ENCODE results near the gene ANO2. TPM values are rescaled to one million over a fixed set of nuclear protein-coding genes. Genes with fewer than 3 reads are reported as not detected.

The ANO2 gene
- total and polyA plus RNA-seq, 4 donors = 0.03 to 0.25 (median 0.15) TPM

DNA sequence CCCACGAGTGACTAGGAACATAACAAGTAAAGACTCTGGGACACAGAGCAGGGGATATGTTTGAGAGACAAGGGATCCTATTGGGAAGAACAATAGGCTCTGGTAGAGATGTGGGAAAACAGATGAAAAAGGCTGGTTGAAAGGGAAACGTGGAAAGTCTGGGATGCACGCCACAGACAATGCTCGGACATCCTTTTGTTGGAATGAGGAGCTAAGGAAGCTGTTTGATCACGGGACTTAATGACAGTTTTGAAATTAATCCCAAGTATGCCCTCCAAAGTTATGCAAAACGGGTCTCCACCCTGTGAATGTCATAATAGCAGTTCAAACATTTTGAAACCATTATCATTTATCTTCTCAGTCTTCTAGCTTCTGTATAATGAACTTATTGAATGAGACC lies 31.7 kb upstream of the ANO2 start:
- Histone ChIP-seq H3K36me3 (ENCODE audit: control insufficient read depth in 4 of 4, insufficient read depth in 3 of 4, low read depth in 1 of 4, low read length in 3 of 4) (no peaks in the 10 kb centered on the region), H3K27ac (ENCODE audit: low read depth in 1 of 2, low read length in 2 of 2) (no peak overlapping the region), H3K27me3 (ENCODE audit: control insufficient read depth in 4 of 4, insufficient read depth in 4 of 4, low read length in 3 of 4) (no peaks in the 10 kb centered on the region), H3K9ac (ENCODE audit: low read depth in 1 of 2, low read length in 2 of 2) (no peak overlapping the region), H3K4me3 (ENCODE audit: low read depth in 1 of 3, low read length in 3 of 3) (no peak overlapping the region), H3K4me1 (ENCODE audit: control insufficient read depth in 4 of 4, insufficient read depth in 4 of 4, low read length in 3 of 4) (no peaks in the 10 kb centered on the region), H3K9me3 (ENCODE audit: control insufficient read depth in 4 of 4, low read length in 3 of 4) (no peaks in the 10 kb centered on the region)
- TF ChIP-seq GABPA (IDR thresholded peaks at IDR 0.05 in 1 of 2, conservative IDR thresholded peaks at IDR 0.05 in 1 of 2) (no peak), TAF1 (conservative IDR thresholded peaks at IDR 0.05) (no peak), RXRA (IDR thresholded peaks at IDR 0.05) (no peak), SP1 (IDR thresholded peaks at IDR 0.05) (no peak), FOXA2 (IDR thresholded peaks at IDR 0.05) (no peak), HNF4A (conservative IDR thresholded peaks at IDR 0.05) (no peak), JUND (IDR thresholded peaks at IDR 0.05) (no peak), NR2F2 (IDR thresholded peaks at IDR 0.05) (no peak), HNF4G (IDR thresholded peaks at IDR 0.05) (no peak), YY1 (IDR thresholded peaks at IDR 0.05) (no peak), FOXA1 (IDR thresholded peaks at IDR 0.05) (no peak), RAD21 (IDR thresholded peaks at IDR 0.05) (no peak), EGR1 (IDR thresholded peaks at IDR 0.05; ENCODE audit: low read depth in 2 of 2) (no peak)
- TF ChIP-seq, protein P1, sequence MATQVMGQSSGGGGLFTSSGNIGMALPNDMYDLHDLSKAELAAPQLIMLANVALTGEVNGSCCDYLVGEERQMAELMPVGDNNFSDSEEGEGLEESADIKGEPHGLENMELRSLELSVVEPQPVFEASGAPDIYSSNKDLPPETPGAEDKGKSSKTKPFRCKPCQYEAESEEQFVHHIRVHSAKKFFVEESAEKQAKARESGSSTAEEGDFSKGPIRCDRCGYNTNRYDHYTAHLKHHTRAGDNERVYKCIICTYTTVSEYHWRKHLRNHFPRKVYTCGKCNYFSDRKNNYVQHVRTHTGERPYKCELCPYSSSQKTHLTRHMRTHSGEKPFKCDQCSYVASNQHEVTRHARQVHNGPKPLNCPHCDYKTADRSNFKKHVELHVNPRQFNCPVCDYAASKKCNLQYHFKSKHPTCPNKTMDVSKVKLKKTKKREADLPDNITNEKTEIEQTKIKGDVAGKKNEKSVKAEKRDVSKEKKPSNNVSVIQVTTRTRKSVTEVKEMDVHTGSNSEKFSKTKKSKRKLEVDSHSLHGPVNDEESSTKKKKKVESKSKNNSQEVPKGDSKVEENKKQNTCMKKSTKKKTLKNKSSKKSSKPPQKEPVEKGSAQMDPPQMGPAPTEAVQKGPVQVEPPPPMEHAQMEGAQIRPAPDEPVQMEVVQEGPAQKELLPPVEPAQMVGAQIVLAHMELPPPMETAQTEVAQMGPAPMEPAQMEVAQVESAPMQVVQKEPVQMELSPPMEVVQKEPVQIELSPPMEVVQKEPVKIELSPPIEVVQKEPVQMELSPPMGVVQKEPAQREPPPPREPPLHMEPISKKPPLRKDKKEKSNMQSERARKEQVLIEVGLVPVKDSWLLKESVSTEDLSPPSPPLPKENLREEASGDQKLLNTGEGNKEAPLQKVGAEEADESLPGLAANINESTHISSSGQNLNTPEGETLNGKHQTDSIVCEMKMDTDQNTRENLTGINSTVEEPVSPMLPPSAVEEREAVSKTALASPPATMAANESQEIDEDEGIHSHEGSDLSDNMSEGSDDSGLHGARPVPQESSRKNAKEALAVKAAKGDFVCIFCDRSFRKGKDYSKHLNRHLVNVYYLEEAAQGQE (IDR thresholded peaks at IDR 0.05) = no peak
- TF ChIP-seq, protein P2, sequence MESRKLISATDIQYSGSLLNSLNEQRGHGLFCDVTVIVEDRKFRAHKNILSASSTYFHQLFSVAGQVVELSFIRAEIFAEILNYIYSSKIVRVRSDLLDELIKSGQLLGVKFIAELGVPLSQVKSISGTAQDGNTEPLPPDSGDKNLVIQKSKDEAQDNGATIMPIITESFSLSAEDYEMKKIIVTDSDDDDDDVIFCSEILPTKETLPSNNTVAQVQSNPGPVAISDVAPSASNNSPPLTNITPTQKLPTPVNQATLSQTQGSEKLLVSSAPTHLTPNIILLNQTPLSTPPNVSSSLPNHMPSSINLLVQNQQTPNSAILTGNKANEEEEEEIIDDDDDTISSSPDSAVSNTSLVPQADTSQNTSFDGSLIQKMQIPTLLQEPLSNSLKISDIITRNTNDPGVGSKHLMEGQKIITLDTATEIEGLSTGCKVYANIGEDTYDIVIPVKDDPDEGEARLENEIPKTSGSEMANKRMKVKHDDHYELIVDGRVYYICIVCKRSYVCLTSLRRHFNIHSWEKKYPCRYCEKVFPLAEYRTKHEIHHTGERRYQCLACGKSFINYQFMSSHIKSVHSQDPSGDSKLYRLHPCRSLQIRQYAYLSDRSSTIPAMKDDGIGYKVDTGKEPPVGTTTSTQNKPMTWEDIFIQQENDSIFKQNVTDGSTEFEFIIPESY (IDR thresholded peaks at IDR 0.05) = no peak
- TF ChIP-seq, protein P3, sequence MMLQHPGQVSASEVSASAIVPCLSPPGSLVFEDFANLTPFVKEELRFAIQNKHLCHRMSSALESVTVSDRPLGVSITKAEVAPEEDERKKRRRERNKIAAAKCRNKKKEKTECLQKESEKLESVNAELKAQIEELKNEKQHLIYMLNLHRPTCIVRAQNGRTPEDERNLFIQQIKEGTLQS (IDR thresholded peaks at IDR 0.05) = no peak
- TF ChIP-seq, protein P4, sequence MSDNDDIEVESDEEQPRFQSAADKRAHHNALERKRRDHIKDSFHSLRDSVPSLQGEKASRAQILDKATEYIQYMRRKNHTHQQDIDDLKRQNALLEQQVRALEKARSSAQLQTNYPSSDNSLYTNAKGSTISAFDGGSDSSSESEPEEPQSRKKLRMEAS (IDR thresholded peaks at IDR 0.05) = no peak
- TF ChIP-seq, protein P5, sequence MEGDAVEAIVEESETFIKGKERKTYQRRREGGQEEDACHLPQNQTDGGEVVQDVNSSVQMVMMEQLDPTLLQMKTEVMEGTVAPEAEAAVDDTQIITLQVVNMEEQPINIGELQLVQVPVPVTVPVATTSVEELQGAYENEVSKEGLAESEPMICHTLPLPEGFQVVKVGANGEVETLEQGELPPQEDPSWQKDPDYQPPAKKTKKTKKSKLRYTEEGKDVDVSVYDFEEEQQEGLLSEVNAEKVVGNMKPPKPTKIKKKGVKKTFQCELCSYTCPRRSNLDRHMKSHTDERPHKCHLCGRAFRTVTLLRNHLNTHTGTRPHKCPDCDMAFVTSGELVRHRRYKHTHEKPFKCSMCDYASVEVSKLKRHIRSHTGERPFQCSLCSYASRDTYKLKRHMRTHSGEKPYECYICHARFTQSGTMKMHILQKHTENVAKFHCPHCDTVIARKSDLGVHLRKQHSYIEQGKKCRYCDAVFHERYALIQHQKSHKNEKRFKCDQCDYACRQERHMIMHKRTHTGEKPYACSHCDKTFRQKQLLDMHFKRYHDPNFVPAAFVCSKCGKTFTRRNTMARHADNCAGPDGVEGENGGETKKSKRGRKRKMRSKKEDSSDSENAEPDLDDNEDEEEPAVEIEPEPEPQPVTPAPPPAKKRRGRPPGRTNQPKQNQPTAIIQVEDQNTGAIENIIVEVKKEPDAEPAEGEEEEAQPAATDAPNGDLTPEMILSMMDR (IDR thresholded peaks at IDR 0.05; ENCODE audit: low read depth, low read length, missing input control) = no peak
- DNase-seq (ENCODE audit: low spot score) = no peak
- WGBS = 75% methylated on average over 6 of the region's 6 CpGs

Data from liver (tissue), 9 donors.